K562 (cell line): ENCODE results near the gene AIDA. TPM values are rescaled to one million over a fixed set of nuclear protein-coding genes. Genes with fewer than 3 reads are reported as not detected.

Source experiments
- CBX5 ChIP-seq: IDR thresholded peaks from 2 replicates; pipeline ENCODE4 v1.6.1; 2014; ENCODE audit warnings: low read depth, borderline replicate concordance
- CCNT2 ChIP-seq: IDR thresholded peaks from 2 replicates; pipeline ENCODE4 v1.6.1; 2011; ENCODE audit warnings: borderline replicate concordance, low read depth, mild to moderate bottlenecking, moderate library complexity, mixed read lengths, low read length; ENCODE audit not compliant: insufficient read length; ENCODE audit errors: extremely low read depth
- E2F3 ChIP-seq: fragments of 250-450 bp; sonication (Bioruptor Pico); IDR thresholded peaks from 2 replicates; pipeline ENCODE4 v1.4.0; 2020; ENCODE audit warnings: mild to moderate bottlenecking
- HNRNPH1 ChIP-seq: fragments of 200-400 bp; formaldehyde crosslinking; optimal IDR thresholded peaks from 2 replicates; pipeline ENCODE3; 2017; ENCODE audit warnings: low read depth, mild to moderate bottlenecking, low read length, moderate library complexity
- HNRNPUL1 ChIP-seq: fragments of 200-400 bp; formaldehyde crosslinking; IDR thresholded peaks from 2 replicates; pipeline ENCODE4 v1.6.1; 2017; ENCODE audit warnings: low read length
- ID3 ChIP-seq, 2 experiments: fragments of 250-450 bp in 1 of 2; fragments of 450-650 bp in 1 of 2; sonication (Bioruptor Pico) in 1 of 2; IDR thresholded peaks; 2 replicates each; pipeline versions ENCODE4 v1.6.1 to v1.8.0; 2016 to 2021; ENCODE audit warnings: mild to moderate bottlenecking in 2 of 2, moderate library complexity in 2 of 2, missing compliant biosample characterization in 1 of 2, missing genetic modification characterization in 1 of 2
- KHSRP ChIP-seq: fragments of 450-650 bp; IDR thresholded peaks from 2 replicates; pipeline ENCODE4 v1.6.1; 2017
- MEF2A ChIP-seq: IDR thresholded peaks from 2 replicates; pipeline ENCODE4 v1.6.1; 2011; ENCODE audit warnings: low read depth, mild to moderate bottlenecking, low read length, moderate library complexity; ENCODE audit not compliant: control insufficient read depth
- NR2C1 ChIP-seq, 2 experiments: fragments of 450-650 bp; IDR thresholded peaks; 2 replicates each; pipeline ENCODE4 v1.6.1; 2017; ENCODE audit warnings: mild to moderate bottlenecking in 2 of 2, antibody characterized with exemption in 1 of 2, inconsistent platforms in 1 of 2, missing compliant biosample characterization in 1 of 2, missing genetic modification characterization in 1 of 2
- STAG1 ChIP-seq: sonication (generic); formaldehyde crosslinking; IDR thresholded peaks from 2 replicates; pipeline ENCODE4 v1.5.0; 2020; ENCODE audit warnings: missing genetic modification reagents, borderline replicate concordance
- TCF7 ChIP-seq: sonication (generic); IDR thresholded peaks from 2 replicates; pipeline ENCODE4 v1.6.1; 2016; ENCODE audit warnings: antibody characterized with exemption, borderline replicate concordance
- ZBTB1 ChIP-seq: sonication (generic); formaldehyde crosslinking; IDR thresholded peaks from 2 replicates; pipeline ENCODE4 v1.8.1; 2023; ENCODE audit warnings: missing genetic modification reagents, low read depth, mild to moderate bottlenecking, borderline replicate concordance
- ZNF551 ChIP-seq: fragments of 250-450 bp; sonication (Bioruptor Pico); IDR thresholded peaks from 2 replicates; pipeline ENCODE4 v1.5.0; 2021; ENCODE audit warnings: mild to moderate bottlenecking, moderate library complexity
- ZSCAN29 ChIP-seq: fragments of 450-650 bp; IDR thresholded peaks from 2 replicates; pipeline ENCODE4 v1.6.1; 2017
- polyA plus RNA-seq, 8 experiments: library from polyadenylated mRNA; depleted of rRNA in 4 of 8; stranded (reverse) in 5 of 8; unstranded in 3 of 8; fragments of >200 nt; fragmentation: Nextera tagmentation in 2 of 8; fragmentation: Illumina TruSeq in 1 of 8; extraction: Ambion mirVana in 2 of 8; extraction: Trizol in 1 of 8; gene quantifications; 2 replicates each; pipeline versions ENCODE4 v1.2.1 to v1.2.3, GENCODE V29; 2011 to 2014; ENCODE audit warnings: inconsistent platforms in 1 of 8, missing spikeins in 1 of 8
- total RNA-seq, 7 experiments: library from RNA; depleted of rRNA in 6 of 7; stranded (reverse); fragments of >200 nt in 6 of 7; fragmentation: Illumina TruSeq in 2 of 7; extraction: Trizol in 2 of 7; gene quantifications; 2 replicates each; pipeline versions ENCODE4 v1.2.1 to v1.2.3, GENCODE V29; 2011 to 2021; ENCODE audit warnings: low replicate concordance in 1 of 7
- TF ChIP-seq, protein P1 (sequence below): fragments of 450-650 bp; IDR thresholded peaks from 2 replicates; pipeline ENCODE4 v1.6.1; 2016; ENCODE audit warnings: mild to moderate bottlenecking
- TF ChIP-seq, protein P2 (sequence below): fragments of 450-650 bp; IDR thresholded peaks from 2 replicates; pipeline ENCODE4 v1.6.1; 2016; ENCODE audit warnings: low read depth

Gene AIDA
- total and polyA plus RNA-seq, 9 of the 15 experiments (the other 6 are each of a cell fraction or from before 2014, with no cell fraction given) = 18.2 to 77.9 (median 24.9) TPM

GRCh38 chr1:222712253-222713090, at the start of gene AIDA, which contains the start of gene BROX (continued):
- TF ChIP-seq ID3 (CRISPR knock-in tag; IDR thresholded peaks at IDR 0.05) = no peak
- TF ChIP-seq ID3 (tag; IDR thresholded peaks at IDR 0.05) = peak; percentile 89
- TF ChIP-seq TCF7 = 0 out of 2 replicates have a peak, but pooled peaks have one; percentile 8
- no peak for TF ChIP-seq KHSRP
- no peak for TF ChIP-seq ZSCAN29
- TF ChIP-seq ZNF551 (CRISPR knock-in tag) = no peak
- peak; percentile 94 for TF ChIP-seq NR2C1 (IDR thresholded peaks at IDR 0.05)
- peak; percentile 92 for TF ChIP-seq NR2C1 (tag; IDR thresholded peaks at IDR 0.05)
- no peak for TF ChIP-seq STAG1
- TF ChIP-seq MEF2A = no peak
- TF ChIP-seq HNRNPH1 = no peak
- no peak for TF ChIP-seq CBX5
- TF ChIP-seq, protein P1, sequence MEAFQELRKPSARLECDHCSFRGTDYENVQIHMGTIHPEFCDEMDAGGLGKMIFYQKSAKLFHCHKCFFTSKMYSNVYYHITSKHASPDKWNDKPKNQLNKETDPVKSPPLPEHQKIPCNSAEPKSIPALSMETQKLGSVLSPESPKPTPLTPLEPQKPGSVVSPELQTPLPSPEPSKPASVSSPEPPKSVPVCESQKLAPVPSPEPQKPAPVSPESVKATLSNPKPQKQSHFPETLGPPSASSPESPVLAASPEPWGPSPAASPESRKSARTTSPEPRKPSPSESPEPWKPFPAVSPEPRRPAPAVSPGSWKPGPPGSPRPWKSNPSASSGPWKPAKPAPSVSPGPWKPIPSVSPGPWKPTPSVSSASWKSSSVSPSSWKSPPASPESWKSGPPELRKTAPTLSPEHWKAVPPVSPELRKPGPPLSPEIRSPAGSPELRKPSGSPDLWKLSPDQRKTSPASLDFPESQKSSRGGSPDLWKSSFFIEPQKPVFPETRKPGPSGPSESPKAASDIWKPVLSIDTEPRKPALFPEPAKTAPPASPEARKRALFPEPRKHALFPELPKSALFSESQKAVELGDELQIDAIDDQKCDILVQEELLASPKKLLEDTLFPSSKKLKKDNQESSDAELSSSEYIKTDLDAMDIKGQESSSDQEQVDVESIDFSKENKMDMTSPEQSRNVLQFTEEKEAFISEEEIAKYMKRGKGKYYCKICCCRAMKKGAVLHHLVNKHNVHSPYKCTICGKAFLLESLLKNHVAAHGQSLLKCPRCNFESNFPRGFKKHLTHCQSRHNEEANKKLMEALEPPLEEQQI = no peak
- TF ChIP-seq ZBTB1 = peak; percentile 93
- TF ChIP-seq CCNT2 = peak; percentile 75
- peak; percentile 96 for TF ChIP-seq E2F3
- TF ChIP-seq HNRNPUL1 = no peak
- TF ChIP-seq, protein P2, sequence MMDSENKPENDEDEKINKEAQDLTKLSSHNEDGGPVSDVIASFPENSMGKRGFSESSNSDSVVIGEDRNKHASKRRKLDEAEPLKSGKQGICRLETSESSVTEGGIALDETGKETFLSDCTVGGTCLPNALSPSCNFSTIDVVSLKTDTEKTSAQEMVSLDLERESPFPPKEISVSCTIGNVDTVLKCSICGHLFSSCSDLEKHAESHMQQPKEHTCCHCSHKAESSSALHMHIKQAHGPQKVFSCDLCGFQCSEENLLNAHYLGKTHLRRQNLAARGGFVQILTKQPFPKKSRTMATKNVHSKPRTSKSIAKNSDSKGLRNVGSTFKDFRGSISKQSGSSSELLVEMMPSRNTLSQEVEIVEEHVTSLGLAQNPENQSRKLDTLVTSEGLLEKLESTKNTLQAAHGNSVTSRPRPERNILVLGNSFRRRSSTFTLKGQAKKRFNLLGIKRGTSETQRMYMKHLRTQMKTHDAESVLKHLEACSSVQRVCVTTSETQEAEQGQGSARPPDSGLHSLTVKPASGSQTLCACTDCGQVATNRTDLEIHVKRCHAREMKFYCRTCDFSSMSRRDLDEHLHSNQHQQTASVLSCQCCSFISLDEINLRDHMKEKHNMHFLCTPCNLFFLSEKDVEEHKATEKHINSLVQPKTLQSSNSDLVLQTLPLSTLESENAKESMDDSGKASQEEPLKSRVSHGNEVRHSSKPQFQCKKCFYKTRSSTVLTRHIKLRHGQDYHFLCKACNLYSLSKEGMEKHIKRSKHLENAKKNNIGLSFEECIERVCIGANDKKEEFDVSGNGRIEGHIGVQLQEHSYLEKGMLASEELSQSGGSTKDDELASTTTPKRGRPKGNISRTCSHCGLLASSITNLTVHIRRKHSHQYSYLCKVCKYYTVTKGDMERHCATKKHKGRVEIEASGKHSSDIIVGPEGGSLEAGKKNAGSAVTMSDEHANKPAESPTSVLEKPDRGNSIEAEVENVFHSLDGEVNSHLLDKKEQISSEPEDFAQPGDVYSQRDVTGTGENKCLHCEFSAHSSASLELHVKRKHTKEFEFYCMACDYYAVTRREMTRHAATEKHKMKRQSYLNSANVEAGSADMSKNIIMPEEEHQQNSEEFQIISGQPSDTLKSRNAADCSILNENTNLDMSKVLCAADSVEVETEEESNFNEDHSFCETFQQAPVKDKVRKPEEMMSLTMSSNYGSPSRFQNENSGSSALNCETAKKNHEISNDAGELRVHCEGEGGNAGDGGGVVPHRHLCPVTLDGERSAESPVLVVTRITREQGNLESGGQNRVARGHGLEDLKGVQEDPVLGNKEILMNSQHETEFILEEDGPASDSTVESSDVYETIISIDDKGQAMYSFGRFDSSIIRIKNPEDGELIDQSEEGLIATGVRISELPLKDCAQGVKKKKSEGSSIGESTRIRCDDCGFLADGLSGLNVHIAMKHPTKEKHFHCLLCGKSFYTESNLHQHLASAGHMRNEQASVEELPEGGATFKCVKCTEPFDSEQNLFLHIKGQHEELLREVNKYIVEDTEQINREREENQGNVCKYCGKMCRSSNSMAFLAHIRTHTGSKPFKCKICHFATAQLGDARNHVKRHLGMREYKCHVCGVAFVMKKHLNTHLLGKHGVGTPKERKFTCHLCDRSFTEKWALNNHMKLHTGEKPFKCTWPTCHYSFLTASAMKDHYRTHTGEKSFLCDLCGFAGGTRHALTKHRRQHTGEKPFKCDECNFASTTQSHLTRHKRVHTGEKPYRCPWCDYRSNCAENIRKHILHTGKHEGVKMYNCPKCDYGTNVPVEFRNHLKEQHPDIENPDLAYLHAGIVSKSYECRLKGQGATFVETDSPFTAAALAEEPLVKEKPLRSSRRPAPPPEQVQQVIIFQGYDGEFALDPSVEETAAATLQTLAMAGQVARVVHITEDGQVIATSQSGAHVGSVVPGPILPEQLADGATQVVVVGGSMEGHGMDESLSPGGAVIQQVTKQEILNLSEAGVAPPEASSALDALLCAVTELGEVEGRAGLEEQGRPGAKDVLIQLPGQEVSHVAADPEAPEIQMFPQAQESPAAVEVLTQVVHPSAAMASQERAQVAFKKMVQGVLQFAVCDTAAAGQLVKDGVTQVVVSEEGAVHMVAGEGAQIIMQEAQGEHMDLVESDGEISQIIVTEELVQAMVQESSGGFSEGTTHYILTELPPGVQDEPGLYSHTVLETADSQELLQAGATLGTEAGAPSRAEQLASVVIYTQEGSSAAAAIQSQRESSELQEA = no peak
